Occipital lobe (tissue), 2 donors: ENCODE measurements around the gene ZNF142. TPM values are rescaled to one million over a fixed set of nuclear protein-coding genes. Genes with fewer than 3 reads are reported as not detected.
A peak's percentile ranks its signal among the peaks of the same experiment; 100 is the strongest.

ENCODE experiments used
- DNase-seq: peaks from one replicate; lab custom pipeline; 2025; lab: John Stamatoyannopoulos, UW
- total RNA-seq: library from RNA; depleted of rRNA; stranded (reverse); fragments of >200 nt; gene quantifications from one replicate; pipeline ENCODE4 v1.2.3, GENCODE V29; 2014

ZNF142 gene
- 11.9 TPM for total RNA-seq

- peak; percentile 91 for DNase-seq
These were observed at the start of gene ZNF142, which contains the start of gene BCS1L for GRCh38 chr2:218659258-218659987. Gene ZNF142 (minus strand): TSS chr2:218659623. CDS start chr2:218656429, 3,194 bp downstream. Gene BCS1L (plus strand): TSS chr2:218659683. CDS start chr2:218660988, 1,305 bp downstream.

GRCh38 chr2:218708086-218708485, 48.7 kb upstream of the ZNF142 start:
- no peak for DNase-seq

GRCh38 chr2:218703341-218703740, 43.9 kb upstream of the ZNF142 start:
- DNase-seq = no peak

- DNase-seq = no peak
These were observed 42.4 kb upstream of the ZNF142 start for GRCh38 chr2:218701806-218702205.

- DNase-seq = no peak
These were observed 39.5 kb upstream of the ZNF142 start for GRCh38 chr2:218698885-218699284.

GRCh38 chr2:218694405-218695145, 35.2 kb upstream of the ZNF142 start:
- DNase-seq = no peak

GRCh38 chr2:218691234-218691633, 31.8 kb upstream of the ZNF142 start:
- DNase-seq = no peak

GRCh38 chr2:218687400-218688060, 28.1 kb upstream of the ZNF142 start:
- peak; percentile 24 for DNase-seq

GRCh38 chr2:218680061-218680460, 20.6 kb upstream of the ZNF142 start:
- DNase-seq = no peak

- no peak for DNase-seq
These were observed 19.7 kb upstream of the ZNF142 start for GRCh38 chr2:218679119-218679518.

- peak; percentile 89 for DNase-seq
These were observed 12.5 kb upstream of the ZNF142 start, which contains the start of the genes RNF25 and STK36 for GRCh38 chr2:218671654-218672566. Gene RNF25 (minus strand): TSS chr2:218672002. CDS start chr2:218671970, 32 bp downstream. Gene STK36 (plus strand): TSS chr2:218672086. CDS start chr2:218672830, 744 bp downstream.

GRCh38 chr2:218671097-218671653, 11.8 kb upstream of the ZNF142 start:
- DNase-seq = no peak

GRCh38 chr2:218664653-218665052, 5.2 kb upstream of the ZNF142 start:
- DNase-seq = no peak

- no peak for DNase-seq
These were observed 4.5 kb upstream of the ZNF142 start for GRCh38 chr2:218663901-218664300.

- DNase-seq = no peak
These were observed 3.4 kb upstream of the ZNF142 start for GRCh38 chr2:218662827-218663226.

- no peak for DNase-seq
These were observed 3.0 kb upstream of the ZNF142 start for GRCh38 chr2:218662377-218662776.

- no peak for DNase-seq
These were observed 550 bp upstream of the ZNF142 start for GRCh38 chr2:218659988-218660358.

GRCh38 chr2:218658671-218659257, 659 bp downstream of the ZNF142 start:
- DNase-seq = no peak

- DNase-seq = no peak
These were observed 3.7 kb downstream of the ZNF142 start for GRCh38 chr2:218655751-218656150.

GRCh38 chr2:218648787-218649100, 10.7 kb downstream of the ZNF142 start:
- DNase-seq = no peak
